RCC 7860 (cell line): ENCODE measurements around the gene DOK6.
A peak's percentile ranks its signal among the peaks of the same experiment; 100 is the strongest.
"Not testable (repeated sequence)": the region's sequence is repeated elsewhere in the genome, so short reads cannot be mapped to it uniquely, and the experiment has no call there.

Source experiments
- DNase-seq: peaks from one replicate; pipeline ENCODE4 v3.0.0-alpha.2; 2015; ENCODE audit warnings: low spot score
- FAIRE-seq: peaks from 2 replicates; lab custom pipeline; 2012; peaks lifted over from hg19 to GRCh38; lab: Jason Lieb, UNC

Gene DOK6

GRCh38 chr18:69845593-69846506, 445.2 kb downstream of the DOK6 start:
- FAIRE-seq, result no peak

GRCh38 chr18:69853051-69853450, 452.4 kb downstream of the DOK6 start:
- no peak for FAIRE-seq
- no peak for DNase-seq

More at GRCh38 chr18:69845593-69846506, 445.2 kb downstream of the DOK6 start:
- DNase-seq, result no peak

GRCh38 chr18:69854455-69854854, 453.8 kb downstream of the DOK6 start:
- DNase-seq (no peak), FAIRE-seq (no peak)

GRCh38 chr18:69858897-69859296, 458.2 kb downstream of the DOK6 start:
- no peak for DNase-seq
- FAIRE-seq, result no peak

- not testable (repeated sequence) for DNase-seq, FAIRE-seq
Measured at GRCh38 chr18:69864802-69865201, 464.1 kb downstream of the DOK6 start.

GRCh38 chr18:69865776-69866175, 465.1 kb downstream of the DOK6 start:
- DNase-seq (no peak), FAIRE-seq (no peak)

GRCh38 chr18:69866212-69866611, 465.5 kb downstream of the DOK6 start:
- DNase-seq (no peak), FAIRE-seq (no peak)

GRCh38 chr18:69870736-69871135, 470.0 kb downstream of the DOK6 start:
- no peak for FAIRE-seq
- DNase-seq, result no peak

GRCh38 chr18:69871363-69871762, 470.7 kb downstream of the DOK6 start:
- DNase-seq (no peak), FAIRE-seq (no peak)

- no peak for FAIRE-seq
- DNase-seq, result no peak
Measured at GRCh38 chr18:69872661-69873060, 472.0 kb downstream of the DOK6 start.

GRCh38 chr18:69874058-69874457, 473.4 kb downstream of the DOK6 start:
- DNase-seq, result peak; percentile 39
- FAIRE-seq, result no peak

GRCh38 chr18:69876490-69876889, 475.8 kb downstream of the DOK6 start:
- DNase-seq (no peak), FAIRE-seq (no peak)

- FAIRE-seq, result no peak
Measured at GRCh38 chr18:69878213-69878933, 477.7 kb downstream of the DOK6 start.

GRCh38 chr18:69879051-69879450, 478.4 kb downstream of the DOK6 start:
- not testable (repeated sequence) for FAIRE-seq

More at GRCh38 chr18:69878213-69878933, 477.7 kb downstream of the DOK6 start:
- DNase-seq, result no peak

GRCh38 chr18:69880083-69880482, 479.4 kb downstream of the DOK6 start:
- DNase-seq (no peak), FAIRE-seq (no peak)

More at GRCh38 chr18:69879051-69879450, 478.4 kb downstream of the DOK6 start:
- DNase-seq, result not testable (repeated sequence)

GRCh38 chr18:69882965-69883668, 482.4 kb downstream of the DOK6 start:
- FAIRE-seq, result peak; percentile 32
- DNase-seq, result no peak

GRCh38 chr18:69883781-69884180, 483.1 kb downstream of the DOK6 start:
- DNase-seq, result no peak

GRCh38 chr18:69885355-69885754, 484.7 kb downstream of the DOK6 start:
- FAIRE-seq (no peak), DNase-seq (no peak)

More at GRCh38 chr18:69883781-69884180, 483.1 kb downstream of the DOK6 start:
- FAIRE-seq, result no peak

GRCh38 chr18:69885841-69886531, 485.3 kb downstream of the DOK6 start:
- peak; percentile 15 for DNase-seq
- FAIRE-seq, result no peak

GRCh38 chr18:69887256-69887655, 486.6 kb downstream of the DOK6 start:
- FAIRE-seq, result no peak
- no peak for DNase-seq
